ENCODE measurements around the gene CDY2B.
"Not testable (repeated sequence)": the region's sequence is repeated elsewhere in the genome, so short reads cannot be mapped to it uniquely, and the experiment has no call there.

The CDY2B gene

GRCh38 chrY:17880120-17880519 lies at the start of gene CDY2B:
Gene CDY2B (minus strand): TSS chrY:17880220. CDS start chrY:17879892, 328 bp downstream.
- not testable (repeated sequence) for DNase-seq (ENCODE audit: low spot score)

GRCh38 chrY:17908009-17908408 lies 28.0 kb upstream of the CDY2B start:
- not testable (repeated sequence) for DNase-seq (ENCODE audit: low spot score)

DNA sequence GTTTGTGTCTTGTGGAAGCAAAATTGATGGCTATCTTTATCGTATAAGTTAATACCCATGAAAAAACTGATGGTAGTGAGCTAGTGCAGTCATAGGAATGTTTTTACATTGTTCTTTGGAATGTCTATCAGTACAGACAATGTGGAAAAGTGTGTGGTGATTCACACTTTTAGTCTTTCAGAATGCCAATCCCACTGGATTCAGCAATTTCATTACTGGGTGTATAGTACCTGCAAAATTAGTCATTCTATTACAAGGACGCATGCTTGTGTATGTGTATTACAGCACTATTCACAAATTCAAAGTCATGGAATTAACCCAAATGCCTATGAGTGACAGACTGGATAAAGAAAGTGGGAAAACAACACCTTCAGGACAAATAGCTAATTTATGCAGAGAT lies 27.3 kb upstream of the CDY2B start:
- not testable (repeated sequence) for DNase-seq (ENCODE audit: low spot score)

DNA sequence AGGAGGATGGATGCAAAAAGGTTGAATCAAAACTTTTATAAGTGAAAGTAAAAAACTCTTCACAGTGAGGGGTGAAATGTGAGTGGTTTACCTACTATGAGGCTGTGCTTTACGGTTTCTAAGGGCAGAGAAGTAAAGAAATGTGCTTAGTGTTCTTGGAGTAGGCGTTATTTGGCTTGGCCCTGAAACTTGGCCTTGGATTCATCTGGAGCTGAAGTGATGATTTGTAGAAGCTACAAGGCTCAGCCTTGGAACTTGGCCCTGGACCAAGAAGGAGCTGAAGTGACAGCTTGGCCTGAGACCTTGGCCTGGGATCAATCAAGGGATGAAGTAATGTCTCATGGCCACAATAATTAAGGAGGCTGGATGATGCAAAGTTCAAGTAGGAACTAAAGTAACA lies 1.7 kb upstream of the CDY2B start:
- not testable (repeated sequence) for DNase-seq (ENCODE audit: low spot score)

GRCh38 chrY:17876767-17877166 lies 3.3 kb downstream of the CDY2B start:
- not testable (repeated sequence) for DNase-seq (ENCODE audit: low spot score)

DNA sequence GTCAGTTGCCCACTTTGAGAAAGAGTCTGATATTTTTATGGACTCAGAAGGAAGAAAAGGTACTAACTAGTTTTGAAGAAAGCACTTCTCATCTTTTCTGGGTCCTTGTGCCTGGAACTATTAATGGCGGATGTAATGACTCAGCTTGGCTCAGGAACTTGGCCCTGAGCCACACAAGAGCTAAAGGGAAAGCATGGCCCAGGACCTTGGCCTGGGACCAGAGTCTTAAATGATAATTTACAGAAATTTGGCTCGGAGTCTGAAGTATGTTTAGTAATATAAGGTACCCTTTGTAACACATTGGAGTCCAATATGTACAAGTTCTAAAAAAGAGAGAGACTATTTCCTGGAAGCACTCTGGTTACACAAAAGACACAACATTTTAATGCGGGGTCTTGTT lies 4.6 kb downstream of the CDY2B start:
- not testable (repeated sequence) for DNase-seq (ENCODE audit: low spot score)

GRCh38 chrY:17871194-17871903 lies 8.7 kb downstream of the CDY2B start:
- not testable (repeated sequence) for DNase-seq (ENCODE audit: low spot score)

DNA sequence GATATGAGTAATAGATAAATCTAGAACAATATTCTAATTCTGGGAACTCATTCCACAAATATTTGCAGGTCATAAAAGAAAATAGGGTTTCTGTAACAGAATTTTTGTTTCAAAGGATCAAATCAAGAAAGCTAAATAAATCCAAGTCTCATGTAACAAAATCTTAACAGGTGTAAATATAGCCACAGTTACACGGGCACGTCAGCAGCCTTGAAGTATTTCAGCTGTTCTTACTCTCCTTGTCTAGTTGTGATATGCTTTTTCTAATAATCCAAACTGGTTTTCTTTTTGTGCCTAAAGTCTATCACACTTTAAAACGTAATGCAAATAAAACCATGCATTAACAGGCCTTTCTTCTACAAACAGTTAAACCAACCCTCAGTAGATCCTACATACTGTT lies 9.3 kb downstream of the CDY2B start:
- not testable (repeated sequence) for DNase-seq (ENCODE audit: low spot score)

DNA sequence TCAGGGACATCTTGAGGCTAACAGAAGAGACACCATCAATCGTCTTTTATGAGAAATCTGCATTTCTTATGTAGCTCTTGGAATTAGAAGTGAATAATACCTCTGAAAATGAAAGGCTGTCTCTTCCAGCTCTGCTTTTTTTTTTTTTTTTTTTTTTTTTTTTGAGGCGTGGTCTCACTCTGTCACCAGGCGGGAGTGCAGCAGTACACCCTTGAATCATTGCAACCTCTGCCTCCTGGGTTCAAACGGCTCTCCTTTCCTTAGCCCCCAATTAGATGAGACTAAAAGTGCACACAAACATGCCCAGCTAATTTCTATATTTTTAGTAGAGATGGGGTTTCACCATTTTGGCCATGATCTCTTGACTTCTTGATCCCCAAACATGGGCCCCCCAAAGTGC lies 12.2 kb downstream of the CDY2B start:
- DNase-seq (ENCODE audit: low spot score): not testable (repeated sequence)

DNA sequence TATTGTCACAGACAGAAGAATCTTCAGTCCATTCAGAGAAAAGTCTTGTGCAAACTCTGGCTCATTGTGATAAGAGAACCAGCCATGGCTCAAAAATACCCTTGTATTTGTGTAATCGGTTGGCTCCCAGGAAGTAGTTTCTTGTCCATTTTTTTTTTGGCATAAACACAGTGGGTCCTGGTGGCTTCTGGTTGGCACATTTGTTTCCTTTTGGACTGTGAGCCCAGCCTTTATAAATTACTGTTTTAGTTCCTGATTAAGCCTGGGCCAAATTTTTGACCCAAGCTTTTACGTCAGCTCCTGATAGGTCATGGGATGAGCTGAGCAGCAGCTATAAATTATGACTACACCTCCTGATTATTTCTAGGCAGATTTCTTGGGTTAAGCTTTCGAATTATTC lies 19.4 kb downstream of the CDY2B start:
- DNase-seq (ENCODE audit: low spot score): not testable (repeated sequence)

- not testable (repeated sequence) for DNase-seq (ENCODE audit: low spot score)
These were observed 22.8 kb downstream of the CDY2B start for GRCh38 chrY:17856963-17857848.

DNA sequence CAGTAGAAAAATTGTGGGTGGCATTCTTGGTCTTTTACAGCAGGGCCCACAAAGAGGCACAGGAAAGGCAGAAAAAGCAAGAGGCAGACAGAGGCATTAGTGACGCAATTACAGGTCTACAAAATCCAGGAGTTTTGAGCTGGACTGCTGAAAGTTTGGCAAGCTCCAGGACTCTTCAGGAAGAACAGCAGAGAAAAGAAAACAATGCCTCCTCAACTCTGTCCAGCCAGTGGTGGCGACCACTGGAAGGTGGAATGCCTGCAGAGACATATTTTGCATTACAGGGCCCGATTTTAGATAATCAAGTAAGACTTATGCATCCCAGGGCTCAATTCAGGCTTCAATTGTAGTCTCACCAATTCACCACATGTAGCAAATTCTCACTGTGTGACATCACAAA lies 23.5 kb downstream of the CDY2B start:
- DNase-seq (ENCODE audit: low spot score): not testable (repeated sequence)

DNA sequence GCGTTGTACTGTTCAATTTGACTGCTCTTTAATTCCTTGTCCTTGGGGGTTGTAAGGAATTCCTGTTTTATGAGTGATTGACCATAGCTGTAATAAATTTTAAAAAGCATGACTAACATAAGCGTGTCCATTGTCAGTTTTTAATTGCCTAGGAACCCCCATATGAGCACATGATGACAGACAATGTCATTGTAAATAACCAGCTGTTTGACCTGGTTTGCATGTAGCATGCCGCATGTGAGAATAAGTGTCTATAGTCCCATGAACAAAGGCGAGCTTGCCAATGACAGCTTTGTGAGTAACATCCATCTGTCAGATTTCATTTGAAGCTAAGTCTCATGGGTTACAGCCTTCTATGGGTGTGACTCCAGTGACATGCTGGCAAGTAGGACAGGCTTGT lies 30.9 kb downstream of the CDY2B start:
- DNase-seq (ENCODE audit: low spot score): not testable (repeated sequence)

DNA sequence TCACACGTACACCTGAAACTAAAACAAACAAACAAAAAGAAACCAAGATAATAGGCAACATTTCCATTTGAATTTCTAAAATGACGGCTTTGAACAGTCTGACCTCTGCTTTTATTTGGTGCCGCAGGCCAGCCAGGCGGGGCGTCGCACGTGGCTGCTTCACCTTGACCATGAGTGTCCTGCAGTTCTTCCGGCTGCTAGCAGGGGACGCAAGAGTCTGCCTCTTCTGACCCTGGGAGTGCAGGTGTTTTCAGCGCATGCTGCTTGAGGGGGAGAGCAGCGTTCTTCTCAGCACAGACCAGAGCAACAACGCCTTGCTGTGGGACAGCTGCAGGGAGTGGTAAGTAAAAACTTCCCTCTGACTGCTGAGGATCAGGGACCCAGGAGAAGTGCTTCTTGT lies 47.9 kb downstream of the CDY2B start:
- DNase-seq (ENCODE audit: low spot score): not testable (repeated sequence)

Data from CD4-positive, alpha-beta T cell treated with Interleukin-15 for 4 hours (primary cell).